Upper lobe of left lung (tissue), 4 donors: ENCODE measurements around the gene TRIM44.

ENCODE experiments used
- CTCF ChIP-seq, 6 experiments: fragments of 450-650 bp in 4 of 6; fragments of 200-600 bp in 2 of 6; sonication (generic) in 2 of 6; IDR thresholded peaks; one replicate each; pipeline ENCODE4 v1.5.1; 2016 to 2019; ENCODE audit warnings: antibody characterized with exemption in 6 of 6
- EP300 ChIP-seq, 4 donors: sonication (generic); formaldehyde crosslinking; IDR thresholded peaks; one replicate each; pipeline ENCODE4 v1.5.1; 2017; ENCODE audit warnings: antibody characterized with exemption in 4 of 4, control low read depth in 2 of 4
- POLR2A ChIP-seq, 4 donors: fragments of 450-650 bp; IDR thresholded peaks; one replicate each; pipeline ENCODE4 v1.5.1; 2016 to 2017; ENCODE audit warnings: antibody characterized with exemption in 4 of 4, mild to moderate bottlenecking in 2 of 4

GRCh38 chr11:35787013-35787504 is 124.5 kb downstream of the TRIM44 start:
- no peak for TF ChIP-seq CTCF (IDR thresholded peaks at IDR 0.05)
- no peak for TF ChIP-seq EP300 (IDR thresholded peaks at IDR 0.05)
- TF ChIP-seq POLR2A (IDR thresholded peaks at IDR 0.05) = no peak
